ENCODE data around the gene GRIK2.

DNA sequence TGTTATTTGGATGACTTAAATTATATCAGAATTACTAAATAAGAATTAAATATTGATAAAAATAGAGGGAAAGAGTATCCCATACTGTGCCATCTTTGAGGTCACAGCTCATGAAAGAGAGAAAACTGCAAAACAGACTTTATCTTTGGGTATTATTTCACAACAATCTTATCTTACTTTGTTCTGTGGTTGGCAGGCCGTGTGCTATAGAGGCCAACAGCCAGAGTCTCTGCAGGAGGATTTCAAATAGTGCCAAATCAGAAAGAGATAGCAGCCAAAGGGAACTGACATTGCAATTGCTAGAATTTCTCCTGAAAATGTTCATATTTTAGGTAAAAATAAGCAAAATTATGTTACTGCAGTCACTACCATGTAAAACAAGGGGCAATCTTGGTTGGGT, 354.2 kb downstream of the GRIK2 start:
- TF ChIP-seq, protein P1, sequence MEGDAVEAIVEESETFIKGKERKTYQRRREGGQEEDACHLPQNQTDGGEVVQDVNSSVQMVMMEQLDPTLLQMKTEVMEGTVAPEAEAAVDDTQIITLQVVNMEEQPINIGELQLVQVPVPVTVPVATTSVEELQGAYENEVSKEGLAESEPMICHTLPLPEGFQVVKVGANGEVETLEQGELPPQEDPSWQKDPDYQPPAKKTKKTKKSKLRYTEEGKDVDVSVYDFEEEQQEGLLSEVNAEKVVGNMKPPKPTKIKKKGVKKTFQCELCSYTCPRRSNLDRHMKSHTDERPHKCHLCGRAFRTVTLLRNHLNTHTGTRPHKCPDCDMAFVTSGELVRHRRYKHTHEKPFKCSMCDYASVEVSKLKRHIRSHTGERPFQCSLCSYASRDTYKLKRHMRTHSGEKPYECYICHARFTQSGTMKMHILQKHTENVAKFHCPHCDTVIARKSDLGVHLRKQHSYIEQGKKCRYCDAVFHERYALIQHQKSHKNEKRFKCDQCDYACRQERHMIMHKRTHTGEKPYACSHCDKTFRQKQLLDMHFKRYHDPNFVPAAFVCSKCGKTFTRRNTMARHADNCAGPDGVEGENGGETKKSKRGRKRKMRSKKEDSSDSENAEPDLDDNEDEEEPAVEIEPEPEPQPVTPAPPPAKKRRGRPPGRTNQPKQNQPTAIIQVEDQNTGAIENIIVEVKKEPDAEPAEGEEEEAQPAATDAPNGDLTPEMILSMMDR (IDR thresholded peaks at IDR 0.05): no peak
- TF ChIP-seq POLR2A (IDR thresholded peaks at IDR 0.05): no peak

Measured in thyroid gland (tissue), 4 donors.